Activated CD8-positive, alpha-beta memory T cell treated with anti-CD3 and anti-CD28 coated beads, Interleukin-2, amount 10 ng/mL, durations not matched to agents 7 days and 5 days (primary cell): ENCODE data around the gene ERAP2. TPM values are rescaled to one million over a fixed set of nuclear protein-coding genes. Genes with fewer than 3 reads are reported as not detected.
A peak's percentile ranks its signal among the peaks of the same experiment; 100 is the strongest.
"Not testable (repeated sequence)": the region's sequence is repeated elsewhere in the genome, so short reads cannot be mapped to it uniquely, and the experiment has no call there.

Experiments used
- ATAC-seq: fragments of 150-1000 bp; cut with Tn5 transposase; one replicate; pipeline ENCODE4 v1.10.0; 2021; ENCODE audit warnings: moderate library complexity
- CTCF ChIA-PET: fragments of 350-600 bp; sonication (Branson Sonifier 250); formaldehyde crosslinking; loops from one replicate; lab custom pipeline; 2021; ENCODE audit warnings: antibody characterized with exemption; lab: Charles Lee
- DNase-seq: peaks from one replicate; pipeline ENCODE4 v3.0.0-alpha.2; 2020
- H3K27ac Mint-ChIP-seq: one replicate; pipeline ENCODE4 v1.8.0; 2021; ENCODE audit warnings: mild to moderate bottlenecking, mixed read lengths
- H3K27me3 Mint-ChIP-seq: one replicate; pipeline ENCODE4 v1.8.0; 2021; ENCODE audit warnings: mixed read lengths
- H3K36me3 Mint-ChIP-seq: one replicate; pipeline ENCODE4 v1.8.0; 2021; ENCODE audit warnings: mild to moderate bottlenecking, mixed read lengths
- H3K4me1 Mint-ChIP-seq: one replicate; pipeline ENCODE4 v1.8.0; 2021; ENCODE audit warnings: mixed read lengths
- H3K4me3 Mint-ChIP-seq: one replicate; pipeline ENCODE4 v1.8.0; 2021; ENCODE audit warnings: mild to moderate bottlenecking, moderate library complexity, mixed read lengths
- H3K9me3 Mint-ChIP-seq: one replicate; pipeline ENCODE4 v1.8.0; 2022; ENCODE audit warnings: low read depth, mixed read lengths
- total RNA-seq, 2 experiments: library from RNA; stranded (reverse); gene quantifications; one replicate each; pipeline ENCODE4 v1.2.3, GENCODE V29; 2021

Gene ERAP2, protein sequence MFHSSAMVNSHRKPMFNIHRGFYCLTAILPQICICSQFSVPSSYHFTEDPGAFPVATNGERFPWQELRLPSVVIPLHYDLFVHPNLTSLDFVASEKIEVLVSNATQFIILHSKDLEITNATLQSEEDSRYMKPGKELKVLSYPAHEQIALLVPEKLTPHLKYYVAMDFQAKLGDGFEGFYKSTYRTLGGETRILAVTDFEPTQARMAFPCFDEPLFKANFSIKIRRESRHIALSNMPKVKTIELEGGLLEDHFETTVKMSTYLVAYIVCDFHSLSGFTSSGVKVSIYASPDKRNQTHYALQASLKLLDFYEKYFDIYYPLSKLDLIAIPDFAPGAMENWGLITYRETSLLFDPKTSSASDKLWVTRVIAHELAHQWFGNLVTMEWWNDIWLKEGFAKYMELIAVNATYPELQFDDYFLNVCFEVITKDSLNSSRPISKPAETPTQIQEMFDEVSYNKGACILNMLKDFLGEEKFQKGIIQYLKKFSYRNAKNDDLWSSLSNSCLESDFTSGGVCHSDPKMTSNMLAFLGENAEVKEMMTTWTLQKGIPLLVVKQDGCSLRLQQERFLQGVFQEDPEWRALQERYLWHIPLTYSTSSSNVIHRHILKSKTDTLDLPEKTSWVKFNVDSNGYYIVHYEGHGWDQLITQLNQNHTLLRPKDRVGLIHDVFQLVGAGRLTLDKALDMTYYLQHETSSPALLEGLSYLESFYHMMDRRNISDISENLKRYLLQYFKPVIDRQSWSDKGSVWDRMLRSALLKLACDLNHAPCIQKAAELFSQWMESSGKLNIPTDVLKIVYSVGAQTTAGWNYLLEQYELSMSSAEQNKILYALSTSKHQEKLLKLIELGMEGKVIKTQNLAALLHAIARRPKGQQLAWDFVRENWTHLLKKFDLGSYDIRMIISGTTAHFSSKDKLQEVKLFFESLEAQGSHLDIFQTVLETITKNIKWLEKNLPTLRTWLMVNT
- 100 to 1,000 TPM in 1 of 2 experiments, 10 to 100 TPM in 1; 89.3 to 105 TPM for total RNA-seq

DNA sequence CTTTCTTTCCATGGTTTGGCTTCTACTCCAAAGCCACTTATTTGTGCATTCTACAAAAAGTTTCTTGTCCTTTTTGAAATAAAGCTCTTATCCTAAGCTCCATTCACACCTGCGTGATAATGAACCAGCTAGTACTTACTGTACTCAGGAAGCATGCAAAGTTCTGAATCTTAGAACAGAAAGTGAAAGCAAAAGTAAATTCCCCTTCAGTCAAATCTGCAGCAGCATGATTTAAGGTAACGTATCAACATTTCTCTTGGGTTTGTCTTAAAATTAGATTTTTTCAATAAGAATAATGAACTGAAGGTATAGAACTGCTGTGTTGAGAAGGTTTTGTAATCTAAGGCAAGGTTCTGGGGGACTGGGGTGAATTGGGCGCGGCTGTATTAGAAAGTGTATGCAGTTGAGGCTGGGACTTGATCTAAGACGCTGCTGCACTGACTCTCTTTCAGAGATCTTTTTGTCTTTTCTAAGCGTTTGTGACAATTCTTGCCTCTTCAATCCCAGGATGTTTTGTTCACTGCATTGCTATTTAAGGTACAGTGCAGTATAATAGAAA lies at the start of gene ERAP2:
Gene ERAP2 (plus strand): TSS at position 209 of the 559 bp plus-strand sequence. CDS start 3,186 bp downstream, outside the sequence.
- Mint-ChIP-seq H3K36me3 (peaks cover 31% of the 10 kb centered on the region), H3K4me1 (peaks cover 66% of the 10 kb centered on the region), H3K9me3 (no peaks in the 10 kb centered on the region), H3K27me3 (no peaks in the 10 kb centered on the region), H3K27ac (peak within 1 kb of the TSS; percentile 94), H3K4me3 (peak within 1 kb of the TSS; percentile 93)
- ATAC-seq, result peak; percentile 79
- DNase-seq, result no peak
- CTCF ChIA-PET, result interaction anchor here (0.8 to 3.8 kb wide), 9 partner anchors 7 to 287 kb away, joined by 3 to 19 read pairs (median 4); partner anchors contain the start of gene ERAP1

DNA sequence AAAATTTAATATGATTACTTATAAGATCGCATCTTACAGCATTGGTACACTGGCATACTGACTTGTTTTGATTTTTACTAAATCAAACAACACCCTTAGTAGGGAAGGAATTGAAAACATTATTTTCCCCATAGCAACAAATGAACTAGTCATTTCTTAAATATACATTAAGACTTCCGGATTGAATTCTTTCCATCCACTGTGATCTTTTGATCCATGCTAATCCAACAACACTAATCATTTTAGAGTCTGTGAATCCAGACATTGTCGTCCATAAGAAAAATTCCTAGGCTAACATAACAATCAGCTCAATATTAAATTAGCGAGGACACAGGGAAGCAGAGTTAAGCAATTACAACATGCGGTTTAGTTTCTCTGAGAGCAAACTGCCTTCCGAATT lies 47.0 kb upstream of the ERAP2 start:
- no peak overlapping the region for H3K4me3 Mint-ChIP-seq
- peaks cover 2% of the 10 kb centered on the region for H3K4me1 Mint-ChIP-seq
- H3K27me3 Mint-ChIP-seq, result peaks cover 10% of the 10 kb centered on the region
- ATAC-seq (no peak), DNase-seq (no peak)
- no peaks in the 10 kb centered on the region for H3K9me3 Mint-ChIP-seq
- H3K27ac Mint-ChIP-seq, result no peak overlapping the region
- CTCF ChIA-PET, result no interaction called here
- H3K36me3 Mint-ChIP-seq, result no peaks in the 10 kb centered on the region

DNA sequence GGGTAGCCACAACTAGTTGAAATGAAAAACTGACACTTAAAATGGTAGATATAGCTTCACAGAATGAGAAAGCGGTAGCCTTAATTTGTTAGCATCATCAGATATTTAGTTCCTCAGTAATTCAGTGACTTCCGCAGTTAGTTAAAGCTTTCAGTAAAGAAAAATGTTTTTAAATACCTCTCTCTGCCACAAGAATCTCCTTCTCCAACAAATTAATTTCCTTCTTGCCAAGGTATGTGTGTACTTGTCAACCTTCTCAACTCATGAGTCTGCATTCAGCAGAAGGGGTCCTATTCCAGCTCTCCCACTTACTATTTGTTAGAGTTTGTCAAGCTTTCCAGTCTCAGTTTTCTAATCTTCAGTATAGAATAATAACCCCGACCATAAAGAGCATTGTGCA lies 42.3 kb upstream of the ERAP2 start:
- ATAC-seq, result no peak
- Mint-ChIP-seq H3K27ac (no peak overlapping the region), H3K27me3 (peaks cover 6% of the 10 kb centered on the region)

DNA sequence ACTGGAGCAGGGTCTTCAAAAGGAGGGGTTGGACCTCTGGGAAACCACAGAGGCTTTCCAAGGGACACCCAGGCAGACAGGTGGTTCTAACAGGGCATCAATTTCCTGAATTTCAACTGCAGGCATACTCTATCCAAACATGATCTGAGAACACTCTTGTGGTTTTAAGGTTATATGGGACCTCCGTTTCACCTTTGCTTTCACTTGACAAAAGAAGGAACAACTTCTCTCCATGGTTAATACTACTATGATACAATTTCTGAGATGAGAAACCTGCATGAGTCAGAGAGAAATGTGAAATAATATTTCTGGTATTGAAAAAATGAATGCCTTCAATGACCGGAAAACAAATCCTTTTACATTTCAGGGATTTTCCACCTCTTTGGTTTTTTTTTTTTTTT lies 40.5 kb upstream of the ERAP2 start:
- CTCF ChIA-PET, result no interaction called here
- Mint-ChIP-seq H3K27ac (no peak overlapping the region), H3K27me3 (peaks cover 6% of the 10 kb centered on the region), H3K9me3 (no peaks in the 10 kb centered on the region), H3K4me3 (no peak overlapping the region), H3K4me1 (no peaks in the 10 kb centered on the region), H3K36me3 (no peaks in the 10 kb centered on the region)
- no peak for ATAC-seq
- no peak for DNase-seq

More for the DNA sequence above, 42.3 kb upstream of the ERAP2 start:
- H3K36me3 Mint-ChIP-seq, result no peaks in the 10 kb centered on the region
- no peak for DNase-seq
- no peaks in the 10 kb centered on the region for H3K9me3 Mint-ChIP-seq
- H3K4me1 Mint-ChIP-seq, result no peaks in the 10 kb centered on the region
- CTCF ChIA-PET, result no interaction called here
- no peak overlapping the region for H3K4me3 Mint-ChIP-seq

DNA sequence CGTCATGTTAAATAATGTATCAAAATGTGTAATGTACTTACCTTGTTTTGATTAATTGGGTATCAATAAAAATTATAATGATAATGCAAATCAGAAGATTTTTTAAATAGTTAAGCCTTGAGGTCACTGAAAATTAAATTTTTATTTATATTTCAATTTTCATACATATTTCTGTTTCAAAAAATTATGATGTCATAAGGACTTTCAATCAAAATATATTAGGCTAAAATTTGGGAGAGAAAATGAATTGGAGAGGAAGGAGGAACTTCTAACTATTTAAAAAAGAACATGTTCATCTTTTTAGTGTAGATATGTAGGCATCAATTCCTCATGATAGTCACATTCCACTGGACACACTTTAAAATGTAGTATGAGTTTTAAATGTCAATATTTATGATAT lies 39.5 kb upstream of the ERAP2 start:
- Mint-ChIP-seq H3K27me3 (peaks cover 6% of the 10 kb centered on the region), H3K4me3 (no peak overlapping the region), H3K27ac (no peak overlapping the region), H3K9me3 (no peaks in the 10 kb centered on the region), H3K4me1 (peaks cover 1% of the 10 kb centered on the region), H3K36me3 (no peaks in the 10 kb centered on the region)
- no peak for ATAC-seq
- CTCF ChIA-PET, result no interaction called here
- DNase-seq, result no peak

DNA sequence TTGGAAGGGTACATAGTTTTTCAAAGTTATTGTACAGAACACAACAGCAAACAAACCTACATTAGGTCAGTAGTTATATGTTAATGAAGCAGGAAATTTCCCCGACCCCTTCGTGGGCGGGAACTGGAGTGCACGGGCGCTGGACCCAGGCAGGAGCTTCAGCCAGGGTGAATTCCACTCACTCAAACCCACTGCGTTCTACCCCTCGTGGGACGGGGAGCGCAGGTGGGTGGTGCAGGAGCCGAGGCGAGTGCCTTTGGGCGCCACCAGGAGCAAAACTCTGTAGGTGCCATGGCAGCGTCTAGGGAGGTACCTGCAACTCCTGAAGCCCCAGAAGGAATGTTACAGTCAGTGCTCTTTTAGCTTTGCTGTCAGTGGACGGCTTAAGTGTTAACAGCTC lies 39.0 kb upstream of the ERAP2 start:
- ATAC-seq (no peak), DNase-seq (no peak)
- peaks cover 1% of the 10 kb centered on the region for H3K4me1 Mint-ChIP-seq
- no peak overlapping the region for H3K4me3 Mint-ChIP-seq
- CTCF ChIA-PET, result no interaction called here
- no peaks in the 10 kb centered on the region for H3K36me3 Mint-ChIP-seq
- no peak overlapping the region for H3K27ac Mint-ChIP-seq
- peaks cover 6% of the 10 kb centered on the region for H3K27me3 Mint-ChIP-seq
- no peaks in the 10 kb centered on the region for H3K9me3 Mint-ChIP-seq

DNA sequence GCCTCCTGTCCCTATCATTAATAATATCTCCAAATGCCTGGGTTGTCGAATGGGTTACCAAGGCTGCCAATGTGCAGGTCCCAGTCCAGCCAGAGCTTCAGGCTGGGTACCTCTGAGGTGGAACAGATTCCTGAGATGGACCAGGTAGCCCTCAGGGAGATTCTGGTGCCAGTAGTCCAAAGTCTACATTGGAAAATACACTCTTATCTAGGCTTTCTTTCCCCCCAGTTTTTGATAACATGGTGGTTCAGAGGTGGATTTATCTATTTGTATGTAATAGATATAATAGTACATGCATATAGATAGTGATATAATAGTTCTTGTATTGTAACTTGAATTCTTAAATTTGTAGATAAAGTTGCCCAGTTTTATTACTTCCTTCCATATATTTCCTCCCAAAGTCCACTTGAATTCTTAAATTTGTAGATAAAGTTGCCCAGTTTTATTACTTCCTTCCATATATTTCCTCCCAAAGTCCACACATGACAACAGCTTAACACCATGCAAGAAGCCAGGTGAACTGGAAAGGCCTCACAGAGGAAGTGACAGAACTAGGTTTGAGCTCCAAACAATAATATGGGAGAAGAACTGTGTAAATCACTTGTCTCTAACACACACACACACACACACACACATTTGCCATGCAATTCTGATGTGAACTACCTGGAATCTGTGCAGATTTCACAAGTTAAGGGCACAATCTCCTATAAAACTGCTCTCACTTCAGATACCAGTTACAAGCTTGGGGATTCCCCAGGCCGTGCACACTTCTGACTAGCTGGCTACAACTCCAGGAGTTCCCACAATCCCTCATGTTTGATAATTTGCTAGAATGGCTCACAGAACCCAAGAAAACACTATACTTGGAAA lies 37.9 kb upstream of the ERAP2 start:
- Mint-ChIP-seq H3K27me3 (peaks cover 6% of the 10 kb centered on the region), H3K36me3 (no peaks in the 10 kb centered on the region), H3K4me3 (no peak overlapping the region), H3K4me1 (peaks cover 9% of the 10 kb centered on the region), H3K27ac (no peak overlapping the region), H3K9me3 (no peaks in the 10 kb centered on the region)
- ATAC-seq, result no peak
- no peak for DNase-seq
- CTCF ChIA-PET, result interaction anchor here (1.2 kb wide), 1 partner anchor 31 kb away, joined by 4 read pairs; no protein-coding TSS in a partner anchor

DNA sequence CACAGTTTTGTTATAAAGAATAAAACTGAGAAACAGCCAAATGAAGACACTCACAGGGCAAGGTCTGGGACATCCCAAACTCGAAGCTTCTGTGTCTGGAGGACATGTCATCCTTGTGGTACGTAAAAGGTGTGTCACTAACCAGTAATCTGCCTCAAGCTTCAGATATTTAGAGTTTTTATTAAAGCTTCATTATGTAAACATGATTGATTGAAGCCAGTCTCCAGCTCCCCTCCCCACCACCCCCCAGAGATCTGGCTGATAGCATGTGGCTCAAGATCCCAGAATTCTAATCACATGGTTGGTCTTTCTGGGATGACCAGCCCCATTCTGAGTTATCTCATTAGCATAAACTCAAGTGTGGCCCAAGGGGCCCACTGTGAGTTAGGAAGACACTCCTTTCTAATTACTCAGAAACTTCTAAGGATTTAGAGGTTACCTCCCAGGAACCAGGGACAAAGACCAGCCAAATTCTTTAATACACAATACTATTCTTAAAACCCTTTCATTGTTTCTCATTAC lies 37.2 kb upstream of the ERAP2 start:
- no peaks in the 10 kb centered on the region for H3K9me3 Mint-ChIP-seq
- no peak overlapping the region for H3K27ac Mint-ChIP-seq
- peaks cover 2% of the 10 kb centered on the region for H3K27me3 Mint-ChIP-seq
- DNase-seq, result no peak
- no peak overlapping the region for H3K4me3 Mint-ChIP-seq
- CTCF ChIA-PET, result interaction anchor here (1.2 kb wide), 1 partner anchor 30 kb away, joined by 4 read pairs; no protein-coding TSS in a partner anchor
- no peak for ATAC-seq
- no peaks in the 10 kb centered on the region for H3K36me3 Mint-ChIP-seq
- H3K4me1 Mint-ChIP-seq, result peaks cover 11% of the 10 kb centered on the region

DNA sequence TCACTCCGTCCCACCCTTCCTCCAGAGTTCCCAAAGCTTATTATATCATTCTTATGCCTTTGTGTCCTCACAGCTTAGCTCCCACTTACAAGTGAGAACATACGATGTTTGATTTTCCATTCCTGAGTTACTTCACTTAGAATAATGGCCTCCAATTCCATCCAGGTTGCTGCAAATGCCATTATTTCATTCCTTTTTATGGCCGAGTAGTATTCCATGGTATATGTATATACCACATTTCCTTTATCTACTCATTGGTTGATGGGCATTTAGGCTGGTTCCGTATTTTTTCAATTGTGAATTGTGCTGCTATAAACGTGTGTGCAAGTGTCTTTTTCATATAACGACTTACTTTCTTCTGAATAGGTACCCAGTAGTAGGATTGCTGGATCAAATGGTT lies 34.4 kb upstream of the ERAP2 start:
- not testable (repeated sequence) for DNase-seq, H3K4me3 Mint-ChIP-seq, H3K27me3 Mint-ChIP-seq, H3K27ac Mint-ChIP-seq, H3K36me3 Mint-ChIP-seq, H3K9me3 Mint-ChIP-seq, ATAC-seq
- CTCF ChIA-PET, result interaction anchor here (1.5 kb wide), 1 partner anchor 89 kb away, joined by 4 read pairs; no protein-coding TSS in a partner anchor
- peaks cover 11% of the 10 kb centered on the region for H3K4me1 Mint-ChIP-seq

DNA sequence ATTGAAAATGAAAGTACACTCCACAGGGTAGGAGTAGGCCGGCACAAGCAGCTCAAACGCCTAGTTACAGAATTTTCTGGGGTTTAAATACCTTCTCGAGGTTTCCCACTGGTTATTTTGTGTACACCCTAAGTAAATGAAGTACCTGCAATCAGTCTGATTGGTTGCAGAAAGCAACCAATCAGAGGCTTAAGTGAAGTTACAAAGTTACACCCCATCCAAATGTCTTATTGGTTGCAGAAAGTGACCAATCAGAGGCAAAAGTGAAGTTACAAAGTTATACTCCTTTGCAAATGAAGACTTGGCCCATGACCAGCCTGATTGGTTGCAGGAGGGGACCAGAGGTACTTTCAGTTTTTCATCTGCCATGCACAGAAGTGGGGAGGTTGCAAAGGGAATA lies 33.2 kb upstream of the ERAP2 start:
- CTCF ChIA-PET, result no interaction called here
- Mint-ChIP-seq H3K36me3 (peaks cover 4% of the 10 kb centered on the region), H3K9me3 (no peaks in the 10 kb centered on the region), H3K4me3 (no peak overlapping the region), H3K4me1 (peaks cover 11% of the 10 kb centered on the region), H3K27ac (no peak overlapping the region), H3K27me3 (peaks cover 5% of the 10 kb centered on the region)
- ATAC-seq (no peak), DNase-seq (no peak)

DNA sequence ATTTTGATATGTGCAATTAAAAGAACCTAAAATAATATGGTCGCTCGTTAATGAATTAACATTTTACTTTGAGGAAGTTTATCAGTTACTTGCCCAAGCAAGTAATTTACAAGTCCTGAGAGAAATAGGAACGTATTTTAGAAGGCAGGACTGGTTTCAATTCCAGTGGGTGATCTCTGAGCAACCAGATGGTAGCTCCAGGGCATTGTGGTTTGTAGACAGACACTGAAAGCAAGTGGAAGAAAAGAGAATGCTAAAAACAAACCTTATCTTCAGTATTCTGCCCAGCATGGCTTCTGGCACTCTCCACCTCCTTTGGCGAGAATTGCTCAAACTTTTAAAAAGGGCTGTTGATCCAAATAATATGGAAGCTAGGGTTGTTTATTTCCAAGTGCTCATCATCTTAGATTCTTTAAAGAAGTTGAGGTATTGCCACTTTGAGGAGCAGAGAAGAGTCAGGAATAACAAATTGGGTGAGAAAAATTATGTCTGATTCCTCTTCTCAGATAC lies 31.8 kb upstream of the ERAP2 start:
- no peak overlapping the region for H3K4me3 Mint-ChIP-seq

More for the DNA sequence above, 31.8 kb upstream of the ERAP2 start:
- peaks cover 11% of the 10 kb centered on the region for H3K4me1 Mint-ChIP-seq
- CTCF ChIA-PET, result no interaction called here
- H3K36me3 Mint-ChIP-seq, result peaks cover 7% of the 10 kb centered on the region
- no peak for DNase-seq
- H3K27me3 Mint-ChIP-seq, result peaks cover 11% of the 10 kb centered on the region
- no peaks in the 10 kb centered on the region for H3K9me3 Mint-ChIP-seq
- ATAC-seq, result no peak
- no peak overlapping the region for H3K27ac Mint-ChIP-seq
